G401 (cell line): ENCODE data around the gene KRTAP10-11. TPM values are rescaled to one million over a fixed set of nuclear protein-coding genes. Genes with fewer than 3 reads are reported as not detected.
"Not testable (repeated sequence)": the region's sequence is repeated elsewhere in the genome, so short reads cannot be mapped to it uniquely, and the experiment has no call there.

Experiments
- DNase-seq: peaks from one replicate; pipeline ENCODE4 v3.0.0-alpha.2; 2015; ENCODE audit warnings: low spot score
- in situ Hi-C: cut with HindIII; loops from 2 replicates; pipeline ENCODE4 v1.10.0; 2016; ENCODE audit warnings: low sequenced_read_pairs, mixed read lengths
- total RNA-seq: library from RNA; depleted of rRNA; stranded (reverse); fragments of >200 nt; shearing (Covaris generic); gene quantifications from 2 replicates; pipeline ENCODE4 v1.2.3, GENCODE V29; 2014; rRNA removed

KRTAP10-11 gene
- not detected in 2 replicates for total RNA-seq

GRCh38 chr21:44646366-44647221 is at the start of gene KRTAP10-11:
Gene KRTAP10-11, plus strand, starts transcription at chr21:44646414. Its CDS starts 45 bp downstream, at chr21:44646459.
- in situ Hi-C loops: not testable (repeated sequence)
- DNase-seq: peak; percentile 29

GRCh38 chr21:44598061-44598460 is 48.2 kb upstream of the KRTAP10-11 start:
- no peak for DNase-seq
- in situ Hi-C loops: no loop called here

GRCh38 chr21:44599264-44600029 is 46.8 kb upstream of the KRTAP10-11 start:
- DNase-seq: no peak
- in situ Hi-C loops: no loop called here

- in situ Hi-C loops, DNase-seq: not testable (repeated sequence)
These were observed 45.9 kb upstream of the KRTAP10-11 start, which contains the start of gene KRTAP10-7 for GRCh38 chr21:44600118-44600978. Gene KRTAP10-7, plus strand, starts transcription at chr21:44600597. Its CDS starts 25 bp downstream, at chr21:44600622.

GRCh38 chr21:44601091-44601490 is 45.1 kb upstream of the KRTAP10-11 start:
- in situ Hi-C loops: not testable (repeated sequence)
- DNase-seq: peak; percentile 10

GRCh38 chr21:44601596-44602462 is 44.4 kb upstream of the KRTAP10-11 start:
- in situ Hi-C loops: no loop called here

GRCh38 chr21:44602463-44602850 is 43.8 kb upstream of the KRTAP10-11 start:
- in situ Hi-C loops: no loop called here
- DNase-seq: no peak

More at GRCh38 chr21:44601596-44602462, 44.4 kb upstream of the KRTAP10-11 start:
- DNase-seq: no peak

- in situ Hi-C loops: no loop called here
- no peak for DNase-seq
These were observed 42.9 kb upstream of the KRTAP10-11 start for GRCh38 chr21:44603109-44603875.

GRCh38 chr21:44603911-44604310 is 42.3 kb upstream of the KRTAP10-11 start:
- no peak for DNase-seq
- in situ Hi-C loops: no loop called here

- in situ Hi-C loops: no loop called here
- no peak for DNase-seq
These were observed 39.7 kb upstream of the KRTAP10-11 start for GRCh38 chr21:44606495-44606894.

GRCh38 chr21:44609193-44609592 is 37.0 kb upstream of the KRTAP10-11 start:
- in situ Hi-C loops: no loop called here
- DNase-seq: no peak

- DNase-seq, in situ Hi-C loops: not testable (repeated sequence)
These were observed 35.9 kb upstream of the KRTAP10-11 start for GRCh38 chr21:44610157-44610843.

GRCh38 chr21:44611551-44611950 is 34.7 kb upstream of the KRTAP10-11 start:
- in situ Hi-C loops: no loop called here
- no peak for DNase-seq

- DNase-seq: peak; percentile 1
- in situ Hi-C loops: no loop called here
These were observed 34.2 kb upstream of the KRTAP10-11 start, which contains the start of gene KRTAP10-8 for GRCh38 chr21:44612029-44612486. Gene KRTAP10-8, plus strand, starts transcription at chr21:44612079. Its CDS starts 22 bp downstream, at chr21:44612101.

- in situ Hi-C loops: no loop called here
- no peak for DNase-seq
These were observed 33.5 kb upstream of the KRTAP10-11 start for GRCh38 chr21:44612669-44613229.

- no peak for DNase-seq
- in situ Hi-C loops: no loop called here
These were observed 32.6 kb upstream of the KRTAP10-11 start for GRCh38 chr21:44613386-44614155.
